Upper lobe of left lung (tissue), 6 donors: ENCODE results near the gene SUPT7L. TPM values are rescaled to one million over a fixed set of nuclear protein-coding genes. Genes with fewer than 3 reads are reported as not detected.

Experiments
- ATAC-seq, 2 donors: fragments of 200-7000 bp; cut with Tn5 transposase; one replicate each; pipeline ENCODE4 v1.9.1; 2022; ENCODE audit warnings: mild to moderate bottlenecking in 2 of 2, moderate library complexity in 2 of 2; ENCODE audit not compliant: low FRiP score in 2 of 2
- DNase-seq, 2 donors: peaks; one replicate each; pipeline ENCODE4 v3.0.0-alpha.2; 2019 to 2020
- H3K27ac ChIP-seq, 4 donors: fragments of 200-600 bp; sonication (generic); one replicate each; pipeline ENCODE4 v1.5.1; 2016 to 2019
- H3K27me3 ChIP-seq, 4 donors: fragments of 200-600 bp; sonication (generic); one replicate each; pipeline ENCODE4 v1.5.1; 2017 to 2019
- H3K36me3 ChIP-seq, 4 donors: fragments of 200-600 bp; sonication (generic); one replicate each; pipeline ENCODE4 v1.5.1; 2016 to 2019
- H3K4me1 ChIP-seq, 4 donors: fragments of 200-600 bp; sonication (generic); one replicate each; pipeline ENCODE4 v1.5.1; 2018 to 2019
- H3K4me3 ChIP-seq, 4 donors: fragments of 200-600 bp; sonication (generic); one replicate each; pipeline ENCODE4 v1.5.1; 2017 to 2019; ENCODE audit warnings: mild to moderate bottlenecking in 2 of 4, moderate library complexity in 1 of 4
- H3K9me3 ChIP-seq, 4 donors: fragments of 200-600 bp; sonication (generic); one replicate each; pipeline ENCODE4 v1.5.1; 2018 to 2019
- EP300 ChIP-seq, 4 donors: sonication (generic); formaldehyde crosslinking; IDR thresholded peaks; one replicate each; pipeline ENCODE4 v1.5.1; 2017; ENCODE audit warnings: antibody characterized with exemption in 4 of 4, control low read depth in 2 of 4
- POLR2A ChIP-seq, 4 donors: fragments of 450-650 bp; IDR thresholded peaks; one replicate each; pipeline ENCODE4 v1.5.1; 2016 to 2017; ENCODE audit warnings: antibody characterized with exemption in 4 of 4, mild to moderate bottlenecking in 2 of 4
- POLR2AphosphoS5 ChIP-seq, 2 donors: sonication (generic); formaldehyde crosslinking; IDR thresholded peaks; one replicate each; pipeline ENCODE4 v1.5.1; 2017; ENCODE audit warnings: antibody characterized with exemption in 2 of 2
- WGBS, 2 donors: methylation state at CpG; one replicate each; pipeline ENCODE4 v1.1.5; 2017 to 2018; 5-methylcytosine and 5-hydroxymethylcytosine counted together
- total RNA-seq, 6 donors: library from RNA; depleted of rRNA in 4 of 6; stranded (reverse); fragments of >200 nt in 4 of 6; gene quantifications; one replicate each; pipeline versions ENCODE4 v1.1.0 to v1.2.1, GENCODE V29; 2016 to 2021
- TF ChIP-seq, protein P1 (sequence below), 6 experiments: fragments of 450-650 bp in 4 of 6; fragments of 200-600 bp in 2 of 6; sonication (generic) in 2 of 6; IDR thresholded peaks; one replicate each; pipeline ENCODE4 v1.5.1; 2016 to 2019; ENCODE audit warnings: antibody characterized with exemption in 6 of 6
- donor health status: DM: no; HTN: no; CAD: no; lungs with moderate emphysema.
- donor health status: DM: no; HTN: yes; CAD: no; lungs with severe emphysema.

SUPT7L gene
- total RNA-seq, 6 donors from 2014 or later = 22.2 to 70.2 (median 25.0) TPM

GRCh38 chr2:27624943-27625342 lies 38.5 kb downstream of the SUPT7L start:
- Histone ChIP-seq H3K9me3 (no peaks in the 10 kb centered on the region), H3K4me1 (peaks cover 22 to 26% (median 25%) of the 10 kb centered on the region in 4 donors), H3K27me3 (no peaks in the 10 kb centered on the region), H3K27ac (no peak overlapping the region), H3K4me3 (no peak overlapping the region), H3K36me3 (peaks cover 0 to 46% (median 27%) of the 10 kb centered on the region in 4 donors)
- no peak for ATAC-seq
- no peak for DNase-seq
- TF ChIP-seq, protein P1, sequence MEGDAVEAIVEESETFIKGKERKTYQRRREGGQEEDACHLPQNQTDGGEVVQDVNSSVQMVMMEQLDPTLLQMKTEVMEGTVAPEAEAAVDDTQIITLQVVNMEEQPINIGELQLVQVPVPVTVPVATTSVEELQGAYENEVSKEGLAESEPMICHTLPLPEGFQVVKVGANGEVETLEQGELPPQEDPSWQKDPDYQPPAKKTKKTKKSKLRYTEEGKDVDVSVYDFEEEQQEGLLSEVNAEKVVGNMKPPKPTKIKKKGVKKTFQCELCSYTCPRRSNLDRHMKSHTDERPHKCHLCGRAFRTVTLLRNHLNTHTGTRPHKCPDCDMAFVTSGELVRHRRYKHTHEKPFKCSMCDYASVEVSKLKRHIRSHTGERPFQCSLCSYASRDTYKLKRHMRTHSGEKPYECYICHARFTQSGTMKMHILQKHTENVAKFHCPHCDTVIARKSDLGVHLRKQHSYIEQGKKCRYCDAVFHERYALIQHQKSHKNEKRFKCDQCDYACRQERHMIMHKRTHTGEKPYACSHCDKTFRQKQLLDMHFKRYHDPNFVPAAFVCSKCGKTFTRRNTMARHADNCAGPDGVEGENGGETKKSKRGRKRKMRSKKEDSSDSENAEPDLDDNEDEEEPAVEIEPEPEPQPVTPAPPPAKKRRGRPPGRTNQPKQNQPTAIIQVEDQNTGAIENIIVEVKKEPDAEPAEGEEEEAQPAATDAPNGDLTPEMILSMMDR (IDR thresholded peaks at IDR 0.05) = no peak
- TF ChIP-seq POLR2AphosphoS5 (IDR thresholded peaks at IDR 0.05) = no peak

DNA sequence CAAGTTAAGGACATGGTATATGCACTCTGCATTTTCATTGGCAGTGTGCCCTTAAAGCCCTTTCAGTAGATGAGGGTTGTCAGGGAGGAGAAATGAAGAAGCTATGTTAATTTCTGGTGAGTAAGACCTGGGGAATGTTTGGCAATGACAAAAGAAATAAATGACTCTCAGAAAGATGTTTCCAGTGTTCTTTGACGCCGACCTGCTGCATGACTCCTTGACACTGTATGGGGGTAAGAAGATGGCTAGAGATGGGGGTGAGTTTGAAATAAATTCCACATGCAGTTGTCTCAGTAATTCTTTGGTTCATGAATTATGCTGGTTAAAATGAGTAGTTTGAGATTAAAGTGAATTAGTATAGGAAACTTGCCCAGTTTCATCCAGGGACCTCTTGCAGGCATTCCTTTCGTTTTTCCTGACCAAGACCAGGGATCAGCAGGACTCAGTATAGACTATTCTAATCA lies 40.5 kb downstream of the SUPT7L start:
- TF ChIP-seq POLR2A (IDR thresholded peaks at IDR 0.05) = no peak
- TF ChIP-seq, protein P1 (IDR thresholded peaks at IDR 0.05) = no peak
- no peak for TF ChIP-seq EP300 (IDR thresholded peaks at IDR 0.05)
- no peak for TF ChIP-seq POLR2AphosphoS5 (IDR thresholded peaks at IDR 0.05)
- Histone ChIP-seq H3K27ac (no peak overlapping the region), H3K9me3 (no peaks in the 10 kb centered on the region), H3K4me1 (peaks cover 9 to 16% (median 14%) of the 10 kb centered on the region in 4 donors), H3K36me3 (peaks cover under 1 to 66% (median 37%) of the 10 kb centered on the region in 4 donors), H3K4me3 (no peak overlapping the region), H3K27me3 (no peaks in the 10 kb centered on the region)
- ATAC-seq (no peak), DNase-seq (no peak)
- 85 to 93% methylated on average over 3 of the region's 3 CpGs for WGBS, 2 donors

DNA sequence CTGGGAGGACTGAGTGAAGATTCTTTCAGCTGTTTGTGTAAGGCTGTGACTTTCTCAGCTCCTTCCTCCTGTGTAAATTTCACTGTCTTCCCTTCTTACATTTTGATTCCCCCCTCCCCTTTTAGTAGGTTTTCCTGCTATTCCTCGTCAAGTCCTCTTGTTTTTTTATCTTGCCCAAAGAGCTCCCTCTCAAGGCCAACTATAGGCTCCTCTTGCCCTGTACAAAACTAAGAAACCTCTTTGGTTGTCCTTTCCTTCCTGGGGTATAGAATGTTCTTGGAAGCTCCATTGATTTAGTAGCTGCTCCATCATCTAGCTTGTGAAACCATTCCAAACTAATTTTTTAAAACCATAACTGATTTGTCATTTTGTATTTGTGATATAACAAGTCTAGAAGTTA lies 41.9 kb downstream of the SUPT7L start:
- Histone ChIP-seq H3K27ac (no peak overlapping the region), H3K9me3 (no peaks in the 10 kb centered on the region), H3K36me3 (peaks cover 14 to 80% (median 45%) of the 10 kb centered on the region in 4 donors), H3K4me3 (no peak overlapping the region), H3K27me3 (no peaks in the 10 kb centered on the region), H3K4me1 (peaks cover 0 to 4% (median 2%) of the 10 kb centered on the region in 4 donors)
- TF ChIP-seq EP300 (IDR thresholded peaks at IDR 0.05) = no peak
- ATAC-seq = no peak
- 82 to 87% methylated on average over 1 of the region's 1 CpG for WGBS, 2 donors
- no peak for DNase-seq

DNA sequence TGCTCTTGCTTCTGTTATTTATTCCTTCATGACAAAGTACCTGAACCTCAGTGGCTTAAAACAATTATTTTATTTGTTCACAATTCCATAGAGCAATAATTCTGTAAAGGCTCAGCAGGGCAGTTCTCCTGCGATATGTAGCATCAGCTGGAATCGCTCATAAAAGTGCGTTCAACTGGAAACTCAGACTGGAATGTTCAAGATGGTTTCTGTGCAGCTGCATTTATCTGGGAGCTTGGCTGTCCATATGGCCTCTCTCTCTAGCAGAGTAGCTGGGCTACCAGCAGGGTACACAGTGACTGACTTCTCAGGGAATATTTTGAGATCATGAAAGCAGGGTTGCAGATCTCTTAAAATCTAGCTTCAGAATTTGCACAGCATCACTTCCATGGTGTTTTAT lies 48.1 kb downstream of the SUPT7L start:
- Histone ChIP-seq H3K27ac (no peak overlapping the region), H3K36me3 (peaks cover 24 to 86% (median 35%) of the 10 kb centered on the region in 4 donors), H3K4me1 (no peaks in the 10 kb centered on the region), H3K4me3 (no peak overlapping the region), H3K9me3 (no peaks in the 10 kb centered on the region), H3K27me3 (no peaks in the 10 kb centered on the region)
- TF ChIP-seq POLR2AphosphoS5 (IDR thresholded peaks at IDR 0.05) = no peak
- no peak for TF ChIP-seq POLR2A (IDR thresholded peaks at IDR 0.05)
- TF ChIP-seq EP300 (IDR thresholded peaks at IDR 0.05) = no peak
- TF ChIP-seq, protein P1 (IDR thresholded peaks at IDR 0.05) = no peak
- DNase-seq (no peak), ATAC-seq (no peak)
- WGBS, 2 donors = 98 to 99% methylated on average over 3 of the region's 3 CpGs

GRCh38 chr2:27613985-27614384 lies 49.4 kb downstream of the SUPT7L start:
- Histone ChIP-seq H3K9me3 (no peaks in the 10 kb centered on the region), H3K27ac (no peak overlapping the region), H3K4me3 (no peak overlapping the region), H3K4me1 (no peaks in the 10 kb centered on the region), H3K27me3 (no peaks in the 10 kb centered on the region), H3K36me3 (peaks cover 30 to 84% (median 40%) of the 10 kb centered on the region in 4 donors)
- ATAC-seq (no peak), DNase-seq (no peak)
- TF ChIP-seq POLR2A (IDR thresholded peaks at IDR 0.05) (no peak), EP300 (IDR thresholded peaks at IDR 0.05) (no peak), POLR2AphosphoS5 (IDR thresholded peaks at IDR 0.05) (no peak)
- TF ChIP-seq, protein P1 (IDR thresholded peaks at IDR 0.05) = no peak
- 93 to 96% methylated on average over 2 of the region's 2 CpGs for WGBS, 2 donors
